Heart left ventricle (tissue), 13 donors: Measurements from ENCODE around the gene MYLK4.

Experiments
- CTCF ChIP-seq, 12 donors: fragments of 200-600 bp; sonication (generic) in 4 of 12; IDR thresholded peaks; one replicate each; pipeline versions ENCODE4 v1.5.0 to v1.8.0; 2018 to 2022; ENCODE audit warnings: antibody characterized with exemption in 12 of 12, mild to moderate bottlenecking in 5 of 12
- POLR2A ChIP-seq, 2 donors: fragments of 450-650 bp; IDR thresholded peaks; one replicate each; pipeline ENCODE4 v1.6.1; 2017; ENCODE audit warnings: antibody characterized with exemption in 2 of 2, mild to moderate bottlenecking in 2 of 2, moderate library complexity in 2 of 2
- donor health status: ischemic (EF 13 %, LVEDD 7.1; RV severe dilation, severe dysfunction).
- donor health status: DM: no; HTN: yes; CAD: no.
- donor health status: DM: no; HTN: no; CAD: no.
- donor health status: ischemic (EF 25% LVEDD 6.9; RV normal size, moderate dysfunction).
- donor health status: ischemic (EF 25% LVEDD 5.7; RV mildly dilated, moderate dysfunction).
- donor health status: ischemic (EF 35%, LVEDD 5.7; RV mildly dilated, moderate dysfunction).
- donor health status: nonischemic (EF 11% LVEDD 7.7; RV severe dilation, severe dysfunction).
- donor health status: DM: yes; HTN: yes; CAD: no.
- donor health status: PGD.
- donor health status: ischemic (EF 29% LVEDD 5.4; RV normal size, mild dysfunction).
- donor health status: nonischemic (EF 23%, LVEDD 6.1; RV moderate dilation, normal function).

- TF ChIP-seq CTCF (IDR thresholded peaks at IDR 0.05) (no peak), POLR2A (IDR thresholded peaks at IDR 0.05) (no peak)
Observed at GRCh38 chr6:2705256-2705655, 45.5 kb downstream of the MYLK4 start.
